CD4-positive, alpha-beta T cell (primary cell): ENCODE measurements around the gene CARM1. TPM values are rescaled to one million over a fixed set of nuclear protein-coding genes. Genes with fewer than 3 reads are reported as not detected.

Source experiments
- ATAC-seq: fragments of 200-7000 bp; cut with Tn5 transposase; one replicate; pipeline ENCODE4 v1.10.0; 2022; ENCODE audit warnings: mild to moderate bottlenecking; ENCODE audit not compliant: poor library complexity
- CTCF ChIA-PET: fragments of 350-600 bp; sonication (Branson Sonifier 250); formaldehyde crosslinking; loops from one replicate; lab custom pipeline; 2021; ENCODE audit warnings: antibody characterized with exemption, inconsistent platforms; lab: Charles Lee
- POLR2A ChIA-PET: fragments of 350-600 bp; sonication (Branson Sonifier 250); formaldehyde crosslinking; loops from one replicate; lab custom pipeline; 2021; ENCODE audit warnings: antibody characterized with exemption, inconsistent platforms; lab: Charles Lee
- DNase-seq, 14 experiments: peaks; one replicate each; pipeline ENCODE4 v3.0.0-alpha.2; 2013 to 2020; ENCODE audit warnings: mixed read lengths in 2 of 14
- H3K27ac ChIP-seq, 2 donors: one replicate each; pipeline versions ENCODE4 v1.5.1 to v1.7.0; 2013; ENCODE audit warnings: low read length in 2 of 2, low read depth in 1 of 2, mild to moderate bottlenecking in 1 of 2
- H3K27me3 ChIP-seq, 2 experiments: 1 replicate in 1 of 2; 2 replicates in 1 of 2; pipeline versions ENCODE4 v1.6.1 to v1.7.0; 2013; ENCODE audit warnings: low read length in 2 of 2, control low read depth in 1 of 2, mild to moderate bottlenecking in 1 of 2, moderate library complexity in 1 of 2; ENCODE audit not compliant: insufficient read depth in 2 of 2, control insufficient read depth in 1 of 2
- H3K36me3 ChIP-seq: one replicate; pipeline ENCODE4 v1.6.1; 2013; ENCODE audit warnings: low read length, control low read depth; ENCODE audit not compliant: insufficient read depth
- H3K4me1 ChIP-seq: one replicate; pipeline ENCODE4 v1.6.1; 2013; ENCODE audit warnings: low read length, control low read depth; ENCODE audit not compliant: insufficient read depth
- H3K4me3 ChIP-seq: one replicate; pipeline ENCODE4 v1.5.1; 2013; ENCODE audit warnings: mild to moderate bottlenecking, low read length, moderate library complexity
- H3K9me3 ChIP-seq, 2 experiments: 1 replicate in 1 of 2; 2 replicates in 1 of 2; pipeline versions ENCODE4 v1.6.1 to v1.7.0; 2013; ENCODE audit warnings: low read length in 2 of 2, mild to moderate bottlenecking in 2 of 2, control low read depth in 1 of 2, moderate library complexity in 1 of 2; ENCODE audit not compliant: control insufficient read depth in 1 of 2, insufficient read depth in 1 of 2
- H3K27ac Mint-ChIP-seq: one replicate; pipeline ENCODE4 v1.8.0; 2020; ENCODE audit warnings: mixed read lengths
- H3K27me3 Mint-ChIP-seq: one replicate; pipeline ENCODE4 v1.8.0; 2021; ENCODE audit warnings: mixed read lengths
- H3K36me3 Mint-ChIP-seq: one replicate; pipeline ENCODE4 v1.8.0; 2021; ENCODE audit warnings: low read depth, mixed read lengths
- H3K4me1 Mint-ChIP-seq: one replicate; pipeline ENCODE4 v1.8.0; 2021; ENCODE audit warnings: low read depth, mixed read lengths
- H3K4me3 Mint-ChIP-seq: one replicate; pipeline ENCODE4 v1.8.0; 2020; ENCODE audit warnings: mild to moderate bottlenecking, mixed read lengths
- H3K9me3 Mint-ChIP-seq: one replicate; pipeline ENCODE4 v1.8.0; 2020; ENCODE audit warnings: mixed read lengths
- intact Hi-C, 2 experiments: fragments of 100-400 bp; cut with DNase I in 1 of 2; cut with micrococcal nuclease in 1 of 2; formaldehyde crosslinking; loops; one replicate each; pipeline versions ENCODE4 v1.15.1 to v1.9.0; 2023 to 2025; cut with DNase I, micrococcal nuclease
- total RNA-seq, 174 experiments: library from RNA in 2 of 174; stranded (reverse) in 2 of 174; gene quantifications; one replicate each; pipeline ENCODE4 v1.2.3 and lab custom pipeline; 2021 to 2026
- TF ChIP-seq, protein P1 (sequence below): fragments of 200-600 bp; IDR thresholded peaks from one replicate; pipeline ENCODE4 v1.8.0; 2022; ENCODE audit warnings: antibody characterized with exemption, mild to moderate bottlenecking

Gene CARM1
- total RNA-seq, 2 experiments from 2014 or later, result 17.5 to 18.0 TPM

DNA sequence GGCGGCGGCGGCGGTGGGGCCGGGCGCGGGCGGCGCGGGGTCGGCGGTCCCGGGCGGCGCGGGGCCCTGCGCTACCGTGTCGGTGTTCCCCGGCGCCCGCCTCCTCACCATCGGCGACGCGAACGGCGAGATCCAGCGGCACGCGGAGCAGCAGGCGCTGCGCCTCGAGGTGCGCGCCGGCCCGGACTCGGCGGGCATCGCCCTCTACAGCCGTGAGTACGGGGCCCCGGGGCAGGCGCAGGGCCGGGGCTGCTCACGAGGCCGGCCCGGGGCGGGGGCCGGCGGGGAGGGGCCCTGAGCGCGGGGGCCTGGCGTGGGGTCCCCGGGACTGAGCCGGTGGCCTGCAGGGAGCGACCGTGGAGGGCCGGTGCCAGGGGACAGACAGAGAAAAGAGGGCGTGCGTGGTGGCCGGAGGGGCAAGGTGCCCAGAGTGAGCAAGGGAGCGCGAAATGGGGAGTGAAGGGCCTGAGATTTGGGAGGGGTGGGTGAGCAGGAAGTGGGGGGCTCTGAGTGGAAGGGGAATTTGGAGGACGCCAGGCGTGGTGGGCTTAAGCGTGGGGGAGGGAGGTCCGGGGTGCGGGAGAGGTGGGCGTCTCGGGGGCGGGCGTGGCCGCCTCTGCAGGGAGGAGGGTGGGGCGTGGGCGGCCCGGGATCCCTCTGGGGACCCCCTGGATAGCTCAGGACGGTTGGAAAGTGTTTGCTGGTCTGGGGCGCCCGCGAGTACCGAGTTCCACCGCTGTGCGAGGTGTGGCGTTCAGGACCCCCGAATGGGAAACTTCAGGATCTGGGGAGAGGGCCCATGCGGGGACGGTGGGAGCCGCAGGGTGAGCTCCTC, 575 bp downstream of the CARM1 start:
- no peak overlapping the region for H3K27ac ChIP-seq
- intact Hi-C loops, result loop anchor here (1.0 to 10.0 kb wide), 4 partner anchors 53 to 505 kb away; partner anchors contain the start of genes TIMM29 (in 2 of the 2), YIPF2 (in 2 of the 2) and CDKN2D (in 1 of the 2)
- TF ChIP-seq, protein P1, sequence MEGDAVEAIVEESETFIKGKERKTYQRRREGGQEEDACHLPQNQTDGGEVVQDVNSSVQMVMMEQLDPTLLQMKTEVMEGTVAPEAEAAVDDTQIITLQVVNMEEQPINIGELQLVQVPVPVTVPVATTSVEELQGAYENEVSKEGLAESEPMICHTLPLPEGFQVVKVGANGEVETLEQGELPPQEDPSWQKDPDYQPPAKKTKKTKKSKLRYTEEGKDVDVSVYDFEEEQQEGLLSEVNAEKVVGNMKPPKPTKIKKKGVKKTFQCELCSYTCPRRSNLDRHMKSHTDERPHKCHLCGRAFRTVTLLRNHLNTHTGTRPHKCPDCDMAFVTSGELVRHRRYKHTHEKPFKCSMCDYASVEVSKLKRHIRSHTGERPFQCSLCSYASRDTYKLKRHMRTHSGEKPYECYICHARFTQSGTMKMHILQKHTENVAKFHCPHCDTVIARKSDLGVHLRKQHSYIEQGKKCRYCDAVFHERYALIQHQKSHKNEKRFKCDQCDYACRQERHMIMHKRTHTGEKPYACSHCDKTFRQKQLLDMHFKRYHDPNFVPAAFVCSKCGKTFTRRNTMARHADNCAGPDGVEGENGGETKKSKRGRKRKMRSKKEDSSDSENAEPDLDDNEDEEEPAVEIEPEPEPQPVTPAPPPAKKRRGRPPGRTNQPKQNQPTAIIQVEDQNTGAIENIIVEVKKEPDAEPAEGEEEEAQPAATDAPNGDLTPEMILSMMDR, result no peak
- peak in 9 of 14 experiments; percentile 6 to 79 (median 20) for DNase-seq
- Mint-ChIP-seq H3K36me3 (no peaks in the 10 kb centered on the region), H3K27me3 (no peaks in the 10 kb centered on the region), H3K4me1 (peaks cover 18% of the 10 kb centered on the region), H3K9me3 (no peaks in the 10 kb centered on the region), H3K4me3 (peak overlapping the region; percentile 86), H3K27ac (peak overlapping the region; percentile 31)
- H3K4me1 ChIP-seq, result peaks cover 32% of the 10 kb centered on the region
- POLR2A ChIA-PET, result interaction anchor here (1.0 to 2.5 kb wide), 7 partner anchors 16 to 306 kb away, joined by 3 to 21 read pairs (median 5); partner anchors contain the start of genes DNM2, KRI1 and TMED1
- peak overlapping the region; percentile 69 for H3K4me3 ChIP-seq
- no peaks in the 10 kb centered on the region for H3K9me3 ChIP-seq
- H3K27me3 ChIP-seq, result no peaks in the 10 kb centered on the region
- no peak for ATAC-seq
- H3K36me3 ChIP-seq, result no peaks in the 10 kb centered on the region
- CTCF ChIA-PET, result interaction anchor here (0.9 to 1.5 kb wide), 3 partner anchors 8 to 155 kb away, joined by 3 to 7 read pairs (median 4); partner anchors contain the start of gene TMED1

DNA sequence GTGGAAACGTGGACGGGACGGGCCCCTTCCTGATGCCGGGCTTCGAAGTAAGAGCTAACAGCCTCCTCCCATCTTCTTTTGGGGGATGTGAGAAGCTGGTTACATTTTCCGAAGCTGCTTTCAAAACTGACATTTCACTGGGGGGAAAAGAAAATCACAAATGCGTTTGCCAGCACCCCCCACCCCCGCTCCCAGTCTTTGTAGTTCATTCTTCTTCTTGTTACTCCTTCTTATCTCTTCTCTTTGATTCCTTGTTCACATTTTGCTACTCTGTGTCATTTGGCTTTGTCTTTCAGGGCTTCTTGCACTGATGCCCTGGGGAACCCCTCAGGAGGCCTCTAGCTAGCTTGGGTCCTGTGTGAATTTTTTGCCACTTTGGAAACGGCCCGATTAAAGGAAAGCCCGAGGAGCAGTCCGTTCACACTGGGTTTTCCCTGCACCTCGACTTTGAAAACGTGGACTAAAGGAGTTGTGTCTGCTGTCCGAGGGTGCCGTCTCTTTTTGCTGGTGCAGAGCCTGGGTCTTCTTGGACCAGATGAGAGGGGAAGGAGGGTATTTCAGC, 1.3 kb downstream of the CARM1 start:
- Mint-ChIP-seq H3K4me3 (peak overlapping the region; percentile 86), H3K27ac (peak overlapping the region; percentile 31), H3K4me1 (peaks cover 18% of the 10 kb centered on the region), H3K36me3 (no peaks in the 10 kb centered on the region), H3K9me3 (no peaks in the 10 kb centered on the region), H3K27me3 (no peaks in the 10 kb centered on the region)
- peak overlapping the region; percentile 69 for H3K4me3 ChIP-seq
- no peak for ATAC-seq
- H3K4me1 ChIP-seq, result peaks cover 32% of the 10 kb centered on the region
- POLR2A ChIA-PET, result interaction anchor here (1.1 to 2.5 kb wide), 3 partner anchors 15 to 155 kb away, joined by 4 to 21 read pairs (median 12); partner anchors contain the start of genes DNM2 and TMED1
- no peaks in the 10 kb centered on the region for H3K9me3 ChIP-seq
- H3K27me3 ChIP-seq, result no peaks in the 10 kb centered on the region
- no peak overlapping the region for H3K27ac ChIP-seq
- TF ChIP-seq, protein P1, result no peak
- no peak for DNase-seq
- CTCF ChIA-PET, result interaction anchor here (0.9 to 1.5 kb wide), 2 partner anchors 9 to 155 kb away, joined by 3 to 7 read pairs; no protein-coding TSS in a partner anchor
- intact Hi-C loops, result loop anchor here in 1 of 2 experiments (5.0 to 10.0 kb wide), 2 partner anchors 52 to 505 kb away; partner anchors contain the start of genes TIMM29 and YIPF2
- H3K36me3 ChIP-seq, result no peaks in the 10 kb centered on the region

DNA sequence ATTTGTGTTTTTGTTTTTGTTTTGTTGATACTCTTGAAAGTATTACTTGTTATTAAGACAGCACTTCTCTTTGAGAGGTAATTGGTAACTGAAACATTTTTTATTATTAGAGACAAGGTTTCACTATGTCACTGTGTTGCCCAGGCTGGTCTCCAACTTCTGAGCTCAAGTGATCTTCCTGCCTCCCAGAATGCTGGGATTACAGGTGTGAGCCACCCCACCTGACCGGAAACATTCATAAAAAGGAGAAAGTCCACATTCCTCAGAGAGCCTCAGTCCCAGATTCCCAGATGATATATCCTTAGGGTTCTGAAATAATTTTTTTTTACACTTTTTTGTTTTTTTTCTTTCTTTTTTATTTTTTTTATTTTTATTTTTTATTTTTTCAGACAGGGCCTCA, 2.7 kb downstream of the CARM1 start:
- no peak overlapping the region for H3K27ac ChIP-seq
- TF ChIP-seq, protein P1, result no peak
- no peaks in the 10 kb centered on the region for H3K27me3 ChIP-seq
- H3K9me3 ChIP-seq, result no peaks in the 10 kb centered on the region
- intact Hi-C loops, result loop anchor here in 1 of 2 experiments (5.0 to 10.0 kb wide), 2 partner anchors 51 to 503 kb away; partner anchors contain the start of genes TIMM29 and YIPF2
- H3K4me1 ChIP-seq, result peaks cover 39% of the 10 kb centered on the region
- H3K4me3 Mint-ChIP-seq, result peak overlapping the region; percentile 66
- H3K4me3 ChIP-seq, result no peak overlapping the region
- H3K36me3 ChIP-seq, result no peaks in the 10 kb centered on the region
- ChIA-PET POLR2A (interaction anchor here (1.6 to 2.1 kb wide), 2 partner anchors 10 to 38 kb away, joined by 4 to 12 read pairs; partner anchors contain the start of gene TMED1), CTCF (no interaction called here)
- H3K9me3 Mint-ChIP-seq, result no peaks in the 10 kb centered on the region
- DNase-seq, result no peak
- peaks cover 26% of the 10 kb centered on the region for H3K4me1 Mint-ChIP-seq
- no peaks in the 10 kb centered on the region for H3K27me3 Mint-ChIP-seq
- ATAC-seq, result no peak
- H3K36me3 Mint-ChIP-seq, result no peaks in the 10 kb centered on the region
- H3K27ac Mint-ChIP-seq, result peak overlapping the region; percentile 51
